ENCODE data around the gene MALSU1.

Gene MALSU1

DNA sequence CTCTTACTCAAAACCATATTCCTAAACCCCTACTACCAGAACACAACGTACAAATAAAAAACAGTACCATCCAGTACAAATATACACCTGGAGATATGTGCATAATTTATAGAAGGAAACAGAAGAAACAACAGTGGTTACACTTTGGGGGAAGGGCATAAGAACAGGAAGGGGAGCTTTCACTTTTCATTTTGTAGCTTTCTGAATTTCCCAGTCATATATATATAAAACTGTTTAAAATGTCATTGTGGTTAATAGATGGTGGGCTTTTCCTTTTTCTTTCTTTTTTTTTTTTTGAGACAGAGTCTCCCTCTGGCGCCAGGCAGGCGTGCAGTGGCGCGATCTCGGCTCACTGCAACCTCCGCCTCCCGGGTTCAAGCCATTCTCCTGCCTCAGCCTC lies 47.2 kb downstream of the MALSU1 start:
- no peak overlapping the region for H3K4me3 ChIP-seq (ENCODE audit: low read length in 2 of 2)
- H3K36me3 ChIP-seq (ENCODE audit: control insufficient read depth in 2 of 2, insufficient read depth in 2 of 2, low read length in 2 of 2) = no peaks in the 10 kb centered on the region
- H3K9ac ChIP-seq (ENCODE audit: low read length in 2 of 2) = no peak overlapping the region
- H3K9me3 ChIP-seq (ENCODE audit: control insufficient read depth in 2 of 2, low read length in 2 of 2) = no peaks in the 10 kb centered on the region
- H3K4me1 ChIP-seq (ENCODE audit: control insufficient read depth, insufficient read depth, low read length) = no peaks in the 10 kb centered on the region
- H3K27ac ChIP-seq (ENCODE audit: low read length) = no peak overlapping the region
- no peaks in the 10 kb centered on the region for H3K27me3 ChIP-seq (ENCODE audit: control insufficient read depth in 1 of 2, insufficient read depth in 2 of 2, low read length in 2 of 2)

DNA sequence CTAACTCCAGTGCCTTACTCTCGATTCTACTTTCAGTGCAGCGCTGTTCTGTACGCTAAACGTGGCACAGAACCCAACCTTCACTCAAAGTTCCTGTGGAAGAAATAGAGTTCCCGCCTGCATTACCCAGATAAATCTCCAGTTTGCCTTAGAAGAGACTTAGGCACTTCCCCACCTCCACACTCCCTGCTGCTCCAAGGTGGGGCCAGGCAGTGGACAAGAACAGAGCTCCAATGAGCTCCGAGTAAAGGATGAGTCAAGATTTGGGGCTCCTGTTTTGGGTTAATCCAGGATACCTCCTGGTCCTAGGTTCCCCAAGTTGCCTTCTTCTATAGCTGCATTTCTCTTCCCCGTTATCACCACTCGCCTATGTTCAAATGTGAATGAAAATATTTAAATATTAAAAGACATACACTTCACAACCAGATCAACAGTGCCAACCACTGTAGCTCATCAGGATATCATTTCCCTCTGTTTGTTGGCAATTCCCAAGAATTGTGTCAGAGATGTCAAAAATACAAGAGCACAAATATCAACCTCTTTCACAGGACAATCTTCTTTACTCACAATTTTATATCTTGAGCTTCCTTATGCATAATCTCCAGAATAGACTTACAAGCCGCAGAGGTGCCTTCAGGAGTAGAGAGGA lies 48.0 kb downstream of the MALSU1 start:
- Histone ChIP-seq H3K9ac (ENCODE audit: low read length in 2 of 2) (no peak overlapping the region), H3K4me3 (ENCODE audit: low read length in 2 of 2) (no peak overlapping the region), H3K27me3 (ENCODE audit: control insufficient read depth in 1 of 2, insufficient read depth in 2 of 2, low read length in 2 of 2) (no peaks in the 10 kb centered on the region), H3K36me3 (ENCODE audit: control insufficient read depth in 2 of 2, insufficient read depth in 2 of 2, low read length in 2 of 2) (no peaks in the 10 kb centered on the region), H3K27ac (ENCODE audit: low read length) (no peak overlapping the region), H3K4me1 (ENCODE audit: control insufficient read depth, insufficient read depth, low read length) (no peaks in the 10 kb centered on the region), H3K9me3 (ENCODE audit: control insufficient read depth in 2 of 2, low read length in 2 of 2) (no peaks in the 10 kb centered on the region)

DNA sequence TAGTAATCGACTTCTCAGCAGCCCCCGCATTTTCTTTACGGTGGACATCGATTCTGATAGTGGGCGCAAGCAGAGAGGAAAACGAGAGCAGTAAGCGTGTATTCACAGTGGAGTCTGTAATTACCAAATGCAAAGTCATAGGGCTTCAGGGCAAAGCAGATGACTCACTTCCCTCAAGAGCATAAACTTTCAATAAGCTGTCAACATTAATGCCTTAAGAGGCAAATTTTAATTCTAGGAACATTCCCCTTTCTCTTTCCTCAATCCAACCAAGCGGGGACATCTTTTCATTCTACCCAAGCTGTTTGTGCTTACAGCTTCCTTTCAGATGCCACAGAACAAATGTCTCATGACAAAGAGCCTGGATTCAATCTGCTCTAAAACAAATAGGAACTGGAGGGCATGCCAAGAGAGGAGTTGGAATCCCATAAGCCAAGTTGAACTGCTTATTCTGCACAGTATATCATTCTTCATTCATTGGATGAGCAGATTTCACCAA lies 48.6 kb downstream of the MALSU1 start:
- Histone ChIP-seq H3K4me3 (ENCODE audit: low read length in 2 of 2) (no peak overlapping the region), H3K9me3 (ENCODE audit: control insufficient read depth in 2 of 2, low read length in 2 of 2) (no peaks in the 10 kb centered on the region), H3K27ac (ENCODE audit: low read length) (no peak overlapping the region), H3K36me3 (ENCODE audit: control insufficient read depth in 2 of 2, insufficient read depth in 2 of 2, low read length in 2 of 2) (no peaks in the 10 kb centered on the region), H3K27me3 (ENCODE audit: control insufficient read depth in 1 of 2, insufficient read depth in 2 of 2, low read length in 2 of 2) (no peaks in the 10 kb centered on the region), H3K9ac (ENCODE audit: low read length in 2 of 2) (no peak overlapping the region), H3K4me1 (ENCODE audit: control insufficient read depth, insufficient read depth, low read length) (no peaks in the 10 kb centered on the region)

DNA sequence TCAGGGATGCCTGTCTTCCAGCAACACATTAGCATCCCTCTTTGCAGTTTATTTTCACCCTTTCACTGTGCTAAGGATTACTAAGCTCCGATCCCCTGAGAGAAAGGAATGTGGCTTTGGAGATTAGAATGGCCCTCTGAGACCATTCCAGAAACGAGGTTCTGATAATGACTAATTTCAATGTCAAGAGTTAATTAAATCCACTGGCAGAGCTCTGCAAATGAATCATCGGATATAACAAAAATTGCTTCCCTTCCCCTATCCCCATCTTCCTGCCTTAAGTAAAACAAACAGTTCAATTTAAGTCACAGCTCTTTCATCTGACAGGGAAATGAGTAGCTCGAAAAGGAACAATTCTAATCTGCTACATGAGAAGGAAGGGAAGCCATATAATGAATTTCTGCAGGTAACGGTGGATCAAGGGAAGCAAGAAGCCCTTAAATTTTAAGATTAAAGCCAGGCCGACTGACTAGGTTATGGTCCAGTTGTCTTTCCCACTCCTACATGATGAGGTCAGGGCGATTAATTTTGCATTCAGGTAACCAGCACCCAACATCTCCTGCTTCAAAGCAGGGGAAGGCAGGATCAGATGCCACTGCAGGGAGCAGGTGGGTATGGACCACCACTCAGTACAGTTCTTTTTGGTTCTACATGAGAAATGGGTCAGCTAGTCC lies 50.5 kb downstream of the MALSU1 start:
- Histone ChIP-seq H3K36me3 (ENCODE audit: control insufficient read depth in 2 of 2, insufficient read depth in 2 of 2, low read length in 2 of 2) (no peaks in the 10 kb centered on the region), H3K4me3 (ENCODE audit: low read length in 2 of 2) (no peak overlapping the region), H3K27ac (ENCODE audit: low read length) (no peak overlapping the region), H3K4me1 (ENCODE audit: control insufficient read depth, insufficient read depth, low read length) (no peaks in the 10 kb centered on the region), H3K27me3 (ENCODE audit: control insufficient read depth in 1 of 2, insufficient read depth in 2 of 2, low read length in 2 of 2) (no peaks in the 10 kb centered on the region), H3K9me3 (ENCODE audit: control insufficient read depth in 2 of 2, low read length in 2 of 2) (no peaks in the 10 kb centered on the region), H3K9ac (ENCODE audit: low read length in 2 of 2) (no peak overlapping the region)

DNA sequence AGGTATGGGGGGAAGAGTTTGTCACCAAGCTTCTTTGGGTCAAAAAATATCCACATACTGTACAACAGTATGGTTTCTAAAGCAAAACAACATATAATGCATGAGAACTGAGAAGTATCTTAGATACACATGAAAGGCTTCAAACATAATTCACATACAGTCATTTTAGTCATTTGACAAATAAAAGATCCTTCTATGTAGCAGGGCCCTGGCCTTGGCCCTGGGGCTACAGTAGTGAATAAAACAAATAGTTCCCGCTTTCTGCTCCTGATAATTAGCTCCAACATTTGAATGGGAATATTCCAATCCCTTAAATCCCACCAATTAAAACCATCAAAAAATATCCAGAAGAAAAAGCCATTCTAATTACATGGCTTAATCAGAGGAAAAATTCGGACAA lies 51.3 kb downstream of the MALSU1 start:
- no peak overlapping the region for H3K4me3 ChIP-seq (ENCODE audit: low read length in 2 of 2)
- no peaks in the 10 kb centered on the region for H3K9me3 ChIP-seq (ENCODE audit: control insufficient read depth in 2 of 2, low read length in 2 of 2)
- H3K4me1 ChIP-seq (ENCODE audit: control insufficient read depth, insufficient read depth, low read length) = no peaks in the 10 kb centered on the region
- no peak overlapping the region for H3K27ac ChIP-seq (ENCODE audit: low read length)
- no peaks in the 10 kb centered on the region for H3K27me3 ChIP-seq (ENCODE audit: control insufficient read depth in 1 of 2, insufficient read depth in 2 of 2, low read length in 2 of 2)
- H3K36me3 ChIP-seq (ENCODE audit: control insufficient read depth in 2 of 2, insufficient read depth in 2 of 2, low read length in 2 of 2) = no peaks in the 10 kb centered on the region
- no peak overlapping the region for H3K9ac ChIP-seq (ENCODE audit: low read length in 2 of 2)

DNA sequence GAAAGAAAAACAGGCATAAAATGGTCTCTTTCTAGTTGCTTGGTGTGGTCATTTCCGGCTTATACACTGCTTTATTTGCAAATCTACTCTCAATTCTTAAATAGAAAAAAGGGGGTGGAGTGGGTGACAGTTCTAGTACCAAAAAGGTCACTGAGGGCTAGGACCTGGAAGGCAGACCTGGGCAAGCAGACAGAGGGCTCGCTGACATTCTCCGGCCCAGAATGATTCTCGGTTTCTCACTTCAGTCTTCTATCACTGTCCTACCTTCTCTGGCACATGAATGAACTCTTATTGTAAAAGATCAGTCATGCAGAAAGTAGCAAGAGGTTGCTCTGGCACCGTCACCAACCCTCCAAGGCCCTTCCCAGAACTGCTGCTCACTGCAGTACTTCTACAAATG lies 54.0 kb downstream of the MALSU1 start:
- no peak overlapping the region for H3K9ac ChIP-seq (ENCODE audit: low read length in 2 of 2)
- H3K9me3 ChIP-seq (ENCODE audit: control insufficient read depth in 2 of 2, low read length in 2 of 2) = no peaks in the 10 kb centered on the region
- H3K36me3 ChIP-seq (ENCODE audit: control insufficient read depth in 2 of 2, insufficient read depth in 2 of 2, low read length in 2 of 2) = no peaks in the 10 kb centered on the region
- H3K27ac ChIP-seq (ENCODE audit: low read length) = no peak overlapping the region
- H3K27me3 ChIP-seq (ENCODE audit: control insufficient read depth in 1 of 2, insufficient read depth in 2 of 2, low read length in 2 of 2) = no peaks in the 10 kb centered on the region
- no peaks in the 10 kb centered on the region for H3K4me1 ChIP-seq (ENCODE audit: control insufficient read depth, insufficient read depth, low read length)
- no peak overlapping the region for H3K4me3 ChIP-seq (ENCODE audit: low read length in 2 of 2)

DNA sequence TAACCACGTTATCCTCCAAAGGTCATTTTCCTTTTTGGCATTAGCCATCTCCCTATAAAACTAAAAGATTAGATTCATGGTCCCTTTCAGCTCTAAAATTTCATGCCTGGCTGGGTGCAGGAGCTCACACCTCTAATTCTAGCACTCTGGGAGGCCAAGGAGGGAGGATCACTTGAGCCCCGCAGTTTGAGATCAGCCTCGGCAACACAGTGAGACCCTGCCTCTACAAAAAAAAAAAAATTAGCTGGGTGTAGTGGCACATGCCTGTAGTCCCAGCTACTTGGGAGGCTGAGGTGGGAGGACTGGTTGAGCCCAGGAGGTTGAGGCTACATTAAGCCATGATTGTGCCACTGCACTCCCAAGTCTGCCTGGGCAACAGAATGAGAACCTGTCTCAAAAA lies 57.0 kb downstream of the MALSU1 start:
- H3K9ac ChIP-seq (ENCODE audit: low read length in 2 of 2) = no peak overlapping the region
- no peak overlapping the region for H3K4me3 ChIP-seq (ENCODE audit: low read length in 2 of 2)
- no peaks in the 10 kb centered on the region for H3K4me1 ChIP-seq (ENCODE audit: control insufficient read depth, insufficient read depth, low read length)
- no peak overlapping the region for H3K27ac ChIP-seq (ENCODE audit: low read length)
- H3K36me3 ChIP-seq (ENCODE audit: control insufficient read depth in 2 of 2, insufficient read depth in 2 of 2, low read length in 2 of 2) = no peaks in the 10 kb centered on the region
- H3K27me3 ChIP-seq (ENCODE audit: control insufficient read depth in 1 of 2, insufficient read depth in 2 of 2, low read length in 2 of 2) = no peaks in the 10 kb centered on the region
- H3K9me3 ChIP-seq (ENCODE audit: control insufficient read depth in 2 of 2, low read length in 2 of 2) = peaks cover 0 to 2% of the 10 kb centered on the region in 2 donors

DNA sequence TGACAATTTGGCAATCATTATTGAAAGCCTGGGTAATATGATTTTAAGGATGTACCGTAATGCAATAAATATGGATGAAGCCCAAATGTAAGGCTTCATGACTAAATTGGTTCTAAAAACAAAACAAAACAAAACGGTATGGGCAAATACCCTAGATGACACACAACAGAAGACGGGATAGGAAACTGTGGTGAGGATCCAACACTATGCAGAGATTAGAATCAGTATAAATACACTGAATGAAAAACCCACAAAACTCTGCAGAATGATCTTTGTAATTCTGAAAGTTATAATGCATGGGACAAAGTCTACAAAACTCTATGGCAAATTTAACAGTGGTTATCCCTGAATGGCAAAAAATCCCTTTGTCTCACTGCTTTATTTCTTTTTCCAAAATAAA lies 57.6 kb downstream of the MALSU1 start:
- Histone ChIP-seq H3K9ac (ENCODE audit: low read length in 2 of 2) (no peak overlapping the region), H3K27me3 (ENCODE audit: control insufficient read depth in 1 of 2, insufficient read depth in 2 of 2, low read length in 2 of 2) (no peaks in the 10 kb centered on the region), H3K36me3 (ENCODE audit: control insufficient read depth in 2 of 2, insufficient read depth in 2 of 2, low read length in 2 of 2) (no peaks in the 10 kb centered on the region), H3K4me1 (ENCODE audit: control insufficient read depth, insufficient read depth, low read length) (no peaks in the 10 kb centered on the region), H3K4me3 (ENCODE audit: low read length in 2 of 2) (no peak overlapping the region), H3K9me3 (ENCODE audit: control insufficient read depth in 2 of 2, low read length in 2 of 2) (peaks cover 0 to 2% of the 10 kb centered on the region in 2 donors), H3K27ac (ENCODE audit: low read length) (no peak overlapping the region)

DNA sequence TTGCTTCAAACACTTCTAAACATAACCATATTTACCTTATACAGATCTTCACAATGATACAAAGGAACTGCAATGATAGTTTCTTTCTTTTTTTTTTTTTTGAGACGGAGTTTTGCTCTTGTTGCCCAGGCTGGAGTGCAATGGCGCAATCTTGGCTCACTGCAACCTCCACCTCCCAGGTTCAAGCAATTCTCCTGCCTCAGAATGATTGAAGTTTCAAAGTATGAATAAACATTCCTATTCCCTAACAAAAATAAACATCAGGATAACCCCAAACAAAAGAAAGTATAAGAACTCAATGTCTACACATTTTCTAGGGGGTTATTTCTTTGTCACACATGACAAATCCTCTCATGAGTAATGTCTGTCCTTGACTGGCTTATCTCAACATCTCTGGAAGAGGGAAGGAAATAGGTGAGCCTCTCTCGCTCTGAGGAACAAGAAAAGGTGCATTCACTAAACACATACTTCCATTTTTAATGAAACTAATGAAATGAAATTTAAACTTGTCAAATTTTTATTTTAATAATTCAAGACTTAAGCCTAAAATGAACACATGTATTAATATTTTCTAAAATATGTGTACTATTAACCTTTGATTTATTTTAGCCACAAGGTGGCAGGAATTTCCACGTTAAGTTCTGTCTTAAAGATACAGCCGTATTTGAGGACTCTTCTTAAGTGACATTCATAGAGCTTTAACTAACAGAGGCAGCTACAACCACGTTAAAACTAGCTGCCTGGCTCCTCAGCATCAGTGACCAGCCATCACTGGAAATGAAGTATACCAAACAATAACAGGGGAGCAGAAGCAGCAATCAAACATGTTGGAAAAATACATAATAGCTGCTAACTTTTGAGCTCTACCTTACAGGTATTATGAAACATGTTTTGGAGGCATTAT lies 58.3 kb downstream of the MALSU1 start:
- no peak overlapping the region for H3K27ac ChIP-seq (ENCODE audit: low read length)
- no peaks in the 10 kb centered on the region for H3K36me3 ChIP-seq (ENCODE audit: control insufficient read depth in 2 of 2, insufficient read depth in 2 of 2, low read length in 2 of 2)
- no peaks in the 10 kb centered on the region for H3K4me1 ChIP-seq (ENCODE audit: control insufficient read depth, insufficient read depth, low read length)
- H3K27me3 ChIP-seq (ENCODE audit: control insufficient read depth in 1 of 2, insufficient read depth in 2 of 2, low read length in 2 of 2) = no peaks in the 10 kb centered on the region
- H3K9me3 ChIP-seq (ENCODE audit: control insufficient read depth in 2 of 2, low read length in 2 of 2) = peaks cover 0 to 2% of the 10 kb centered on the region in 2 donors
- H3K4me3 ChIP-seq (ENCODE audit: low read length in 2 of 2) = no peak overlapping the region
- H3K9ac ChIP-seq (ENCODE audit: low read length in 2 of 2) = no peak overlapping the region

DNA sequence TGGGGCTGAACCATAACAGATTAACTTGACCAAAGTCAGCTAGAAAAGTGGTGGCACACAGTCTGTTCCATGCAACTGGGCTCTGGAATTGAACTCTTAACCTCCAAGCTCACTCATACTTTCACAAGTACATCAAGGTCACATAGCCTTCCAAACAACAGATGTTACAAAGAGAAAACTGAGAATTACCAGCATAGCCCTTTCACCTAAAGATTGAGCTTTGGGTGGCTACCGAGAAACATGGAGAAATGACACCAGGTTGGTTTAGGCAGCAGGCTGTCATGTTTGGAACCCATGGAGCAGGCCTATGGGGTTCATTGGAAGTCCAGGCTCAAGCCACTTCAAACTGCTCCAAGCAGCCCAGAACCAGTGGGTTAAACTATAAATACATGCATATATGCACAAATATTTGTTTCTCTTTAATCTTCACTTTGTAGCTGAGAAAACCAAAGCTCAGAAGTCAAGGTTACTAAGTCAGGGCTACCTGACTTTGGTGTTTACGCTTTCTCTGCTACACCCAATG lies 59.1 kb downstream of the MALSU1 start:
- H3K9ac ChIP-seq (ENCODE audit: low read length in 2 of 2) = no peak overlapping the region
- no peaks in the 10 kb centered on the region for H3K4me1 ChIP-seq (ENCODE audit: control insufficient read depth, insufficient read depth, low read length)
- H3K27me3 ChIP-seq (ENCODE audit: control insufficient read depth in 1 of 2, insufficient read depth in 2 of 2, low read length in 2 of 2) = no peaks in the 10 kb centered on the region
- H3K9me3 ChIP-seq (ENCODE audit: control insufficient read depth in 2 of 2, low read length in 2 of 2) = peaks cover 0 to 2% of the 10 kb centered on the region in 2 donors
- no peak overlapping the region for H3K4me3 ChIP-seq (ENCODE audit: low read length in 2 of 2)
- no peak overlapping the region for H3K27ac ChIP-seq (ENCODE audit: low read length)
- H3K36me3 ChIP-seq (ENCODE audit: control insufficient read depth in 2 of 2, insufficient read depth in 2 of 2, low read length in 2 of 2) = no peaks in the 10 kb centered on the region

Measured in stomach smooth muscle (tissue), 2 donors.